ENCODE data around the gene ALOX5. TPM values are rescaled to one million over a fixed set of nuclear protein-coding genes. Genes with fewer than 3 reads are reported as not detected.
"Not testable (repeated sequence)": the region's sequence is repeated elsewhere in the genome, so short reads cannot be mapped to it uniquely, and the experiment has no call there.

Gene ALOX5
- total RNA-seq, 1 experiment from 2014 or later, result 2.1 TPM

GRCh38 chr10:45391636-45392035 lies 17.6 kb downstream of the ALOX5 start:
- DNase-seq (ENCODE audit: low read depth); in situ Hi-C loops (cut with HindIII; ENCODE audit: low pct_unique_long_range_greater_than_20kb, low sequenced_read_pairs): not testable (repeated sequence)

GRCh38 chr10:45395554-45395953 lies 21.5 kb downstream of the ALOX5 start:
- in situ Hi-C loops (cut with HindIII; ENCODE audit: low pct_unique_long_range_greater_than_20kb, low sequenced_read_pairs), result no loop called here
- no peak for DNase-seq (ENCODE audit: low read depth)

GRCh38 chr10:45398595-45398994 lies 24.6 kb downstream of the ALOX5 start:
- in situ Hi-C loops (cut with HindIII; ENCODE audit: low pct_unique_long_range_greater_than_20kb, low sequenced_read_pairs), result no loop called here
- DNase-seq (ENCODE audit: low read depth), result no peak

GRCh38 chr10:45399113-45399512 lies 25.1 kb downstream of the ALOX5 start:
- in situ Hi-C loops (cut with HindIII; ENCODE audit: low pct_unique_long_range_greater_than_20kb, low sequenced_read_pairs), result no loop called here
- DNase-seq (ENCODE audit: low read depth), result no peak

- in situ Hi-C loops (cut with HindIII; ENCODE audit: low pct_unique_long_range_greater_than_20kb, low sequenced_read_pairs), result no loop called here
- DNase-seq (ENCODE audit: low read depth), result no peak
Measured at GRCh38 chr10:45403151-45403550, 29.1 kb downstream of the ALOX5 start.

- in situ Hi-C loops (cut with HindIII; ENCODE audit: low pct_unique_long_range_greater_than_20kb, low sequenced_read_pairs), result no loop called here
- DNase-seq (ENCODE audit: low read depth), result no peak
Measured at GRCh38 chr10:45404087-45404769, 30.2 kb downstream of the ALOX5 start.

- in situ Hi-C loops (cut with HindIII; ENCODE audit: low pct_unique_long_range_greater_than_20kb, low sequenced_read_pairs), result no loop called here
- DNase-seq (ENCODE audit: low read depth), result no peak
Measured at GRCh38 chr10:45404770-45405120, 30.7 kb downstream of the ALOX5 start.

- no peak for DNase-seq (ENCODE audit: low read depth)
- in situ Hi-C loops (cut with HindIII; ENCODE audit: low pct_unique_long_range_greater_than_20kb, low sequenced_read_pairs), result no loop called here
Measured at GRCh38 chr10:45407542-45407941, 33.5 kb downstream of the ALOX5 start.

- in situ Hi-C loops (cut with HindIII; ENCODE audit: low pct_unique_long_range_greater_than_20kb, low sequenced_read_pairs), result no loop called here
- DNase-seq (ENCODE audit: low read depth), result no peak
Measured at GRCh38 chr10:45408421-45409319, 34.7 kb downstream of the ALOX5 start.

GRCh38 chr10:45409347-45409746 lies 35.3 kb downstream of the ALOX5 start:
- DNase-seq (ENCODE audit: low read depth); in situ Hi-C loops (cut with HindIII; ENCODE audit: low pct_unique_long_range_greater_than_20kb, low sequenced_read_pairs): not testable (repeated sequence)

- in situ Hi-C loops (cut with HindIII; ENCODE audit: low pct_unique_long_range_greater_than_20kb, low sequenced_read_pairs), result no loop called here
- no peak for DNase-seq (ENCODE audit: low read depth)
Measured at GRCh38 chr10:45409782-45410181, 35.8 kb downstream of the ALOX5 start.

- DNase-seq (ENCODE audit: low read depth), result no peak
- in situ Hi-C loops (cut with HindIII; ENCODE audit: low pct_unique_long_range_greater_than_20kb, low sequenced_read_pairs), result no loop called here
Measured at GRCh38 chr10:45410489-45410806, 36.4 kb downstream of the ALOX5 start.

GRCh38 chr10:45410807-45411606 lies 37.0 kb downstream of the ALOX5 start:
- in situ Hi-C loops (cut with HindIII; ENCODE audit: low pct_unique_long_range_greater_than_20kb, low sequenced_read_pairs), result no loop called here
- no peak for DNase-seq (ENCODE audit: low read depth)

- in situ Hi-C loops (cut with HindIII; ENCODE audit: low pct_unique_long_range_greater_than_20kb, low sequenced_read_pairs), result no loop called here
- DNase-seq (ENCODE audit: low read depth), result no peak
Measured at GRCh38 chr10:45411607-45411940, 37.6 kb downstream of the ALOX5 start.

- in situ Hi-C loops (cut with HindIII; ENCODE audit: low pct_unique_long_range_greater_than_20kb, low sequenced_read_pairs); DNase-seq (ENCODE audit: low read depth): not testable (repeated sequence)
Measured at GRCh38 chr10:45415062-45415461, 41.0 kb downstream of the ALOX5 start.

GRCh38 chr10:45416603-45417002 lies 42.6 kb downstream of the ALOX5 start:
- in situ Hi-C loops (cut with HindIII; ENCODE audit: low pct_unique_long_range_greater_than_20kb, low sequenced_read_pairs), result no loop called here
- no peak for DNase-seq (ENCODE audit: low read depth)

- no peak for DNase-seq (ENCODE audit: low read depth)
- in situ Hi-C loops (cut with HindIII; ENCODE audit: low pct_unique_long_range_greater_than_20kb, low sequenced_read_pairs), result no loop called here
Measured at GRCh38 chr10:45417746-45418145, 43.7 kb downstream of the ALOX5 start.

GRCh38 chr10:45418417-45418848 lies 44.4 kb downstream of the ALOX5 start:
- in situ Hi-C loops (cut with HindIII; ENCODE audit: low pct_unique_long_range_greater_than_20kb, low sequenced_read_pairs), result no loop called here

More at GRCh38 chr10:45418417-45418848, 44.4 kb downstream of the ALOX5 start:
- no peak for DNase-seq (ENCODE audit: low read depth)

Data from Caki2 (cell line).